Measurements from ENCODE around the gene KRTAP5-4.
"Not testable (repeated sequence)": the region's sequence is repeated elsewhere in the genome, so short reads cannot be mapped to it uniquely, and the experiment has no call there.

The KRTAP5-4 gene

GRCh38 chr11:1667121-1667850 lies 45.3 kb upstream of the KRTAP5-4 start:
- no peak for TF ChIP-seq CTCF (IDR thresholded peaks at IDR 0.05; ENCODE audit: low read length, missing control alignments)
- no peak for DNase-seq (ENCODE audit: low read depth)
- H3K4me3 ChIP-seq (replicated peaks; ENCODE audit: low read depth, low read length) = no peak overlapping the region

DNA sequence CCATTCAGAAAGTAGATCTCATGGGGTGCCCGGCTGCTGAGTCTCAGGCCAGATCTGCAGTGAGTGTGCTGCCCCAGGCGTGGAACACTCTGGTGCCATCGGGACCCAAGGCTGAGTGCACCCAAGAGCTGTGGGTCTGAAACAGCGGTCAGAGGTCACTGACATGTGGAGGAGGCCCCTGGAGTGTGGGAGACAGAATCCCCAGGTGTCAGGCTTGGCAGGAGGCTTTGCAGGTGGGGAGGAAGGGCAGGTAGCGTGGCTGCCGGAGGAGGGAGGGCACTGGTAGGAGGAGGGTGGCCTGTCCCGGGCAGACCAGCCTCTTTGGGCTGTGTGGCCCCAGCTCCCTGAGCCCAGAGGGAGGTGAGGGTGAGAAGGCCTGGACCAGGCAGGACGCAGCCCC lies 43.4 kb upstream of the KRTAP5-4 start:
- no peak overlapping the region for H3K4me3 ChIP-seq (replicated peaks; ENCODE audit: low read depth, low read length)
- no peak for TF ChIP-seq CTCF (IDR thresholded peaks at IDR 0.05; ENCODE audit: low read length, missing control alignments)
- DNase-seq (ENCODE audit: low read depth) = no peak

DNA sequence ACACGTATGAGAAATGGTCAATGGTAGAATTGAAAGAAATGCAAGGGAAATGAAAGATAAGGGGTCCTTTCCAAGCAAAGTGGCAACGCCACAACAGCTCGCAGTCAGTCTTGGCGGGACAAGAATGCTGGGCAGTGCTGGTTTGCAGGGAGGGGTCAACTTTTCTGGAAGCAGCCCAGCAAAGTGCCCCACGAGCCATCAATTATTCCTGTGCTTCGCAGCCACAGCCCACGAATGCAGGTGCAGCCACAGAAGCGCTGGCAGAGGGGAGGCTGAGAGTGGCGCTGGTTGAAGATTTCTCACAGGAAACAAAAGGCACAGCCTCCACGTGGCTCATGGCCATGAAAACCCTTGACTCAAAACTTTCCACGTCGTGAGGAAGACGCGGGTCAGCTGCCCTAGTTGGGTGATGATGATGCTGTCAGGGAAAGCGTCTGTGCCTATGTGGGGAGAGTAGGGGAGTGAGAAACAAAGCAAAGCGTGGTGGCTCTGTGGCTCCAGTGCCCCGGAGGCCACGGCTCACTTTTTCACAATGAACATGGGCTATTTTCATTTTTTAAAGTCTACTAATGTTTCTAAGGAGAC lies 40.9 kb upstream of the KRTAP5-4 start:
- H3K4me3 ChIP-seq (replicated peaks; ENCODE audit: low read depth, low read length); DNase-seq (ENCODE audit: low read depth): not testable (repeated sequence)

GRCh38 chr11:1661454-1662269 lies 39.7 kb upstream of the KRTAP5-4 start:
- DNase-seq (ENCODE audit: low read depth) = not testable (repeated sequence)

DNA sequence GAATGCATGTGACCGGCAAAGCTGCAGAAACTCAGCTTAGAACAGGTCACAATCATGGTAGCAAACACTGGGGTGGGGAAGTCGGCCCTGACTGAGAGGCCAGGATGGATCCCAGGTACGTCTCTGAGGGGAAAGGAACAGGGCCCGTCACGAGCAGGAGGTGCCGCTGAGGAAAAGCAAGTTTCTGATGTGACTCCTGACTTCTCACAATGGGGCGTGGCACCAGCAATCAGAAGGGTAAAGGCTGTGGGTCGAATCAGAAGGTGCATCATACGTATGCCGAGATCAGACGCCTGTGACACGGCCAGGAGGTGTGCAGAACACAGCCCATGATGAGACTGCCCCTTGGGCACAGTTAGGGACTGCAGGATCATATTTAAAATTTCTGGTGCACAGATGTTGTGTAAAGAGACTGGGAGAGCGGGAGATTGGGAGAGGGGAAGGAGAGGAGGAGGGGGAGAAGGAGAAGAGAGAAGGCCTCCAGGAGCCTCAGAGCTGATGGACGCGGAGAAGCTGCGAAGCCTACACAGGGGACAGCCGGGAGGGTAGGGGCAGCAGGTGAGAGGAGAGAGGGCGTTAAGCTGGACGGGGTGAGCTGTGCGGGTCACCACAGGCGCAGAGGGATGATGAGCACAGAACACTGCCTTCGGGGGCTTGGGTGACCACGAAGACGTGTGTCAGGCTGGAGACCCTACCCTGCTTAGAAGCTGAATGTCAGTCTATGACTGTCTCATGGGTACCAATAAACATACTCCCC lies 38.4 kb upstream of the KRTAP5-4 start:
- no peak for DNase-seq (ENCODE audit: low read depth)
- H3K4me3 ChIP-seq (replicated peaks; ENCODE audit: low read depth, low read length) = no peak overlapping the region
- TF ChIP-seq CTCF (IDR thresholded peaks at IDR 0.05; ENCODE audit: low read length, missing control alignments) = no peak

More at GRCh38 chr11:1661454-1662269, 39.7 kb upstream of the KRTAP5-4 start:
- H3K4me3 ChIP-seq (replicated peaks; ENCODE audit: low read depth, low read length) = not testable (repeated sequence)

GRCh38 chr11:1659506-1659905 lies 37.6 kb upstream of the KRTAP5-4 start:
- no peak for DNase-seq (ENCODE audit: low read depth)

DNA sequence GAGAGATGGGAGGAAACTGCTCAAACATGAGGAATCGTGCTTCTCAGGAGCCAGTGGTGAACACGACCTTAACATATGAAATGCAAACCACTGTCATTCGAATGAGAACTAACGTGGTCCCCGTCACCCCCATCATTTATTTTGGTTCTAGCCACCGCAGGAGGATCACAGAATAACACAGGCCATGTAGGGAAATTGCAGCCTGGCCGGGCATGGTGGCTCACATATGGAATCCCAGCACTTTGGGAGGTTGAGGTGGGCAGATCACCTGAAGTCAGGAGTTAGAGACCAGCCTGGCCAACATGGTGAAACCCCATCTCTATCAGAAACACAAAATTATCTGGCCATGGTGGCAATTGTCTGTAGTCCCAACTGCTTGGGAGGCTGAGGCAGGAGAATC lies 34.7 kb upstream of the KRTAP5-4 start:
- H3K4me3 ChIP-seq (replicated peaks; ENCODE audit: low read depth, low read length) = no peak overlapping the region
- no peak for DNase-seq (ENCODE audit: low read depth)
- no peak for TF ChIP-seq CTCF (IDR thresholded peaks at IDR 0.05; ENCODE audit: low read length, missing control alignments)

More at GRCh38 chr11:1659506-1659905, 37.6 kb upstream of the KRTAP5-4 start:
- no peak overlapping the region for H3K4me3 ChIP-seq (replicated peaks; ENCODE audit: low read depth, low read length)
- TF ChIP-seq CTCF (IDR thresholded peaks at IDR 0.05; ENCODE audit: low read length, missing control alignments) = no peak
